ENCODE data around the gene IGFBP2. TPM values are rescaled to one million over a fixed set of nuclear protein-coding genes. Genes with fewer than 3 reads are reported as not detected.

Gene IGFBP2
- total RNA-seq, 2 donors from 2014 or later: 106 to 177 TPM

- Histone ChIP-seq H3K4me1 (no peaks in the 10 kb centered on the region), H3K27me3 (no peaks in the 10 kb centered on the region), H3K27ac (no peak overlapping the region), H3K9ac (ENCODE audit: low read depth in 2 of 2, low read length in 2 of 2) (no peak overlapping the region), H3K4me3 (no peak overlapping the region), H3K9me3 (no peaks in the 10 kb centered on the region), H3K36me3 (no peaks in the 10 kb centered on the region)
- intact Hi-C loops (cut with DNase I): loop anchor here (5.0 kb wide), 2 partner anchors 461 to 831 kb away; no protein-coding TSS in a partner anchor
- TF ChIP-seq, protein P1, sequence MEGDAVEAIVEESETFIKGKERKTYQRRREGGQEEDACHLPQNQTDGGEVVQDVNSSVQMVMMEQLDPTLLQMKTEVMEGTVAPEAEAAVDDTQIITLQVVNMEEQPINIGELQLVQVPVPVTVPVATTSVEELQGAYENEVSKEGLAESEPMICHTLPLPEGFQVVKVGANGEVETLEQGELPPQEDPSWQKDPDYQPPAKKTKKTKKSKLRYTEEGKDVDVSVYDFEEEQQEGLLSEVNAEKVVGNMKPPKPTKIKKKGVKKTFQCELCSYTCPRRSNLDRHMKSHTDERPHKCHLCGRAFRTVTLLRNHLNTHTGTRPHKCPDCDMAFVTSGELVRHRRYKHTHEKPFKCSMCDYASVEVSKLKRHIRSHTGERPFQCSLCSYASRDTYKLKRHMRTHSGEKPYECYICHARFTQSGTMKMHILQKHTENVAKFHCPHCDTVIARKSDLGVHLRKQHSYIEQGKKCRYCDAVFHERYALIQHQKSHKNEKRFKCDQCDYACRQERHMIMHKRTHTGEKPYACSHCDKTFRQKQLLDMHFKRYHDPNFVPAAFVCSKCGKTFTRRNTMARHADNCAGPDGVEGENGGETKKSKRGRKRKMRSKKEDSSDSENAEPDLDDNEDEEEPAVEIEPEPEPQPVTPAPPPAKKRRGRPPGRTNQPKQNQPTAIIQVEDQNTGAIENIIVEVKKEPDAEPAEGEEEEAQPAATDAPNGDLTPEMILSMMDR (IDR thresholded peaks at IDR 0.05): no peak
- DNase-seq: no peak
Measured at GRCh38 chr2:216680951-216681629, 47.9 kb downstream of the IGFBP2 start.

DNA sequence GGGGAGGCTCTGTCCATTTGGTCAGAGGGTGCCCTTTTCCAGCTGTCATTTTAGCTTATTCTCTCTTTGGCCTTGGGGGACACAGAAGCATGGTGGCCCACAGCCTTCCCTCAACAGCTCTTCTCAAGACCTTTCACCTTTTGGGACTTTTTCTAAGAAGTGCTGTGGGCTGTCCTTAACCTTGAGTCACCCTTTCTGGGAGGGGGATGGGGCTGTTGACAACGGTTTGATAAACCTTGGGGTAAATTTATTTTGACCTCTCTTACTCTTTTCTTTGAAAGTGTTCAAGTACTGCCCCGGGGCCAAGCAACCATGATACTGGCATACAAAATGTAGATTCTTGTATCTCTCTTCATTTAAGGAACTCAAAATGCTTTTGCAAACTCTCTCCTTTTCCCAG is 48.5 kb downstream of the IGFBP2 start:
- intact Hi-C loops (cut with DNase I): loop anchor here (2.0 to 5.0 kb wide), 3 partner anchors 461 to 1033 kb away; no protein-coding TSS in a partner anchor
- TF ChIP-seq, protein P1 (IDR thresholded peaks at IDR 0.05): no peak
- Histone ChIP-seq H3K27ac (peak overlapping the region; percentile 12), H3K4me3 (no peak overlapping the region), H3K9me3 (no peaks in the 10 kb centered on the region), H3K27me3 (no peaks in the 10 kb centered on the region), H3K9ac (ENCODE audit: low read depth in 2 of 2, low read length in 2 of 2) (no peak overlapping the region), H3K36me3 (no peaks in the 10 kb centered on the region), H3K4me1 (no peaks in the 10 kb centered on the region)
- DNase-seq: no peak

DNA sequence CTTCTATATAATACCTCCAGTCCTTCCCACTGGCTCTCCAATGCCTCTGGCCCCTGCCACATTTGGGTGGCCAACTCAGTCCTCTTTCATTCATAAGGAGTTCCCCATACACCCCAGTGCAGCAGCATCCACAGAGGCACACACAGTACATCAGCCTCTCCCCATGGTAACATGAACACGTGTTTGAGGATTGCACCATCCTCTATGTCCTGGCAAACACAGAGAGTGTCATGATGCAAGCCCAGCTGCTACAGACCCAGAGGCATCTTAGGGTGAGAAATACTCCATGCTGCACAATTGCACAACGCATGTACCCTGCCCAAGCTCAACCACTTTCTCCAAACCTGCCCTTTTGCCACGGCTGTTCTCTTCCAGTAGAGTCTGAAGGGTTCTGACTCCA is 50.6 kb downstream of the IGFBP2 start:
- Histone ChIP-seq H3K4me3 (no peak overlapping the region), H3K9me3 (no peaks in the 10 kb centered on the region), H3K36me3 (no peaks in the 10 kb centered on the region), H3K27ac (peak overlapping the region; percentile 13), H3K4me1 (no peaks in the 10 kb centered on the region), H3K9ac (ENCODE audit: low read depth in 2 of 2, low read length in 2 of 2) (no peak overlapping the region), H3K27me3 (no peaks in the 10 kb centered on the region)
- DNase-seq: no peak
- TF ChIP-seq, protein P1 (IDR thresholded peaks at IDR 0.05): no peak
- intact Hi-C loops (cut with DNase I): loop anchor here (2.0 to 5.0 kb wide), 3 partner anchors 458 to 1031 kb away; no protein-coding TSS in a partner anchor

DNA sequence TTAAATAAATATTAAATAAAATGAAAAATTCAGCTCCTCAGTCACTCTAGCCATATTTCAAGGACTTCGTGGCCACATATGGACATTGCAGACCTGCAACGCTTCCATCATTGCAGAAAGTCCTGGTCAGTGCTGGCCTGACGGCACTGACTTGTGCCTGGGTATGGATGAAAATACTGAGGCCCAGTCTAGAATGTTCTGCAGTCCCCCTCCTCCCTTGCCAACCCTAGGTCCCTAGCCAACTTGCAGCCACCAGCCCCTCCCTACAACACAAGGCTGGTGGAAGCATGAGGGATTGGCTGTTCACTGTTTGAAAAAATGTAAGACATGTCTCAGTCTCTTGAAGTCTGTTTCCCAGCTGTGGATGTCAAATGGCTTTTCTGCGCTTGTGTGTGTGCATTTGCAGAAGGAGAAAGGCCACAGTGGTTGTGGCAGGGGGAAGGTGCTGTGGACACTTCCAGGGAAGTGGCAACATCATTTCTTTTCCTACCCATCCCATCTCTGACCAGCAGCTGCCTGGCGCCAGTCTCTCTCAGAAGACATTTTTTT is 52.2 kb downstream of the IGFBP2 start:
- H3K9me3 ChIP-seq: no peaks in the 10 kb centered on the region
- no peak for DNase-seq
- H3K9ac ChIP-seq (ENCODE audit: low read depth in 2 of 2, low read length in 2 of 2): no peak overlapping the region
- H3K27me3 ChIP-seq: peaks cover 7% of the 10 kb centered on the region
- no peak overlapping the region for H3K4me3 ChIP-seq
- intact Hi-C loops (cut with DNase I): no loop called here
- no peaks in the 10 kb centered on the region for H3K36me3 ChIP-seq
- H3K27ac ChIP-seq: no peak overlapping the region
- H3K4me1 ChIP-seq: no peaks in the 10 kb centered on the region
- TF ChIP-seq, protein P1 (IDR thresholded peaks at IDR 0.05): no peak

DNA sequence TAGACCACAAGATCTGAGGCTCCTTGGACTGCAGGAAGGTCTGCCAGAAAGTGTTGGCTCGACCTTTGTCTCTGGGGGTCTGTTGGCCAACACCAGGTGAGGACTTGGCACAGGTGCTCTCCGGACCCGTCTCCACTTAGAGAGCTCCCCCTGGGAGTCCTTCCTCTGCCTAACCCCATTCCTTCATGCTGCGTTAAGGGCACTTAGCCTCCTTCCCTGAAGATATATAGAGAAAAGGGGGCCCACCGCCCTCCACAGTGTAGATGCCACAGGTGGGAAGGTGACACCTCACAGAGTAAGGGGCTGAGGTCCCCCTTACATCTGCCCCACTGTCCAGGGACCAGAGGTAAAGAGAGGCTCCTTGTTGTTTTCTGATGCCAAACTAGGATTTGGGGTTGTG is 53.9 kb downstream of the IGFBP2 start:
- Histone ChIP-seq H3K27ac (no peak overlapping the region), H3K27me3 (peaks cover 15% of the 10 kb centered on the region), H3K9me3 (no peaks in the 10 kb centered on the region), H3K4me3 (no peak overlapping the region), H3K4me1 (no peaks in the 10 kb centered on the region), H3K36me3 (no peaks in the 10 kb centered on the region), H3K9ac (ENCODE audit: low read depth in 2 of 2, low read length in 2 of 2) (no peak overlapping the region)
- TF ChIP-seq, protein P1 (IDR thresholded peaks at IDR 0.05): no peak
- intact Hi-C loops (cut with DNase I): no loop called here
- DNase-seq: no peak
